Measurements from ENCODE around the gene COL23A1. TPM values are rescaled to one million over a fixed set of nuclear protein-coding genes. Genes with fewer than 3 reads are reported as not detected.

The COL23A1 gene
- total RNA-seq, 1 donor from 2014 or later = 0.12 TPM

DNA sequence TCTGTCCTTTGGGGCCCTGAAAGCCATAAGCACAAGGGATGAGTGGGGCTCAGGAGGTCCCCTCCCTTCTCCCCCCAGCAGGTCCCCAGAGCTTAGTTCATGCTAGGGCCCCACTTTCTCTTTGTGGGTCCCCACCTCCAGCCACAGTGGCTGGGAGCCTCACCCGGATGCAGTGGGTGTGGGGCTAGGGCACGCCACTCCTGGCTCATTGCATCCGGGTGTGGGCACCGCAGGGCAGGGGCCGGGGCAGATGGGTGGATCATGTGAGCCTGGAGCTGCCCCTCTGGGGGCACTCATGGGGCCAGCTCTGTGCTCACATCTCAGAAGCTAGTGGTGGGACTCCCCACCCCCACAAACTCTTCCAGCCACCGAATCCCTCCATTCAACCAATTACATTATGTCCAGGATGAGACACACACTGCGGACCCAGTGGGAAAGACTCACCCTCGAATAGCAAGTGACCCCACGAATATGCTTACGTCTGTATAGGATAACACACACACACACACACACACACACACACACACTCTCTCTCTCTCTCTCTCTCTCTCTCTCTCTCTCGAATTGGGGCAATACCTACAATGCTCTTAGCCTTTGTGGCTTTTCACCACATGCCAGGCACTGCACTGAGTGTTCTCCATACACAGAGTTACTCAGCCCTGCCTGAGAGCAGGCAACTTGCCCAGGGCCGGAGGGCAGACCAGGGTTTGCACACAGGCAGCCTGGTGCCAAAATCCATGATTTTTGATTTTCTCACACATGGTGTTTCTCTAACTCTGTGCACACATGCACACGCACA lies 340.8 kb downstream of the COL23A1 start:
- DNase-seq (ENCODE audit: low spot score) = no peak
- H3K4me3 Mint-ChIP-seq (ENCODE audit: unreplicated experiment) = no peak overlapping the region
- TF ChIP-seq, protein P1, sequence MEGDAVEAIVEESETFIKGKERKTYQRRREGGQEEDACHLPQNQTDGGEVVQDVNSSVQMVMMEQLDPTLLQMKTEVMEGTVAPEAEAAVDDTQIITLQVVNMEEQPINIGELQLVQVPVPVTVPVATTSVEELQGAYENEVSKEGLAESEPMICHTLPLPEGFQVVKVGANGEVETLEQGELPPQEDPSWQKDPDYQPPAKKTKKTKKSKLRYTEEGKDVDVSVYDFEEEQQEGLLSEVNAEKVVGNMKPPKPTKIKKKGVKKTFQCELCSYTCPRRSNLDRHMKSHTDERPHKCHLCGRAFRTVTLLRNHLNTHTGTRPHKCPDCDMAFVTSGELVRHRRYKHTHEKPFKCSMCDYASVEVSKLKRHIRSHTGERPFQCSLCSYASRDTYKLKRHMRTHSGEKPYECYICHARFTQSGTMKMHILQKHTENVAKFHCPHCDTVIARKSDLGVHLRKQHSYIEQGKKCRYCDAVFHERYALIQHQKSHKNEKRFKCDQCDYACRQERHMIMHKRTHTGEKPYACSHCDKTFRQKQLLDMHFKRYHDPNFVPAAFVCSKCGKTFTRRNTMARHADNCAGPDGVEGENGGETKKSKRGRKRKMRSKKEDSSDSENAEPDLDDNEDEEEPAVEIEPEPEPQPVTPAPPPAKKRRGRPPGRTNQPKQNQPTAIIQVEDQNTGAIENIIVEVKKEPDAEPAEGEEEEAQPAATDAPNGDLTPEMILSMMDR (IDR thresholded peaks at IDR 0.05) = no peak
- H3K36me3 Mint-ChIP-seq (ENCODE audit: low read depth) = no peaks in the 10 kb centered on the region
- no peaks in the 10 kb centered on the region for H3K9me3 Mint-ChIP-seq (ENCODE audit: low read depth)
- no peaks in the 10 kb centered on the region for H3K27me3 Mint-ChIP-seq (ENCODE audit: low read depth)
- H3K4me1 Mint-ChIP-seq (ENCODE audit: low read depth) = peaks cover 7% of the 10 kb centered on the region
- no peak overlapping the region for H3K27ac Mint-ChIP-seq (ENCODE audit: unreplicated experiment)

GRCh38 chr5:178248750-178249149 lies 341.4 kb downstream of the COL23A1 start:
- TF ChIP-seq, protein P1 (IDR thresholded peaks at IDR 0.05) = no peak
- no peaks in the 10 kb centered on the region for H3K36me3 Mint-ChIP-seq (ENCODE audit: low read depth)
- H3K27ac Mint-ChIP-seq (ENCODE audit: unreplicated experiment) = no peak overlapping the region
- DNase-seq (ENCODE audit: low spot score) = no peak
- no peak overlapping the region for H3K4me3 Mint-ChIP-seq (ENCODE audit: unreplicated experiment)
- no peaks in the 10 kb centered on the region for H3K9me3 Mint-ChIP-seq (ENCODE audit: low read depth)
- peaks cover 9% of the 10 kb centered on the region for H3K4me1 Mint-ChIP-seq (ENCODE audit: low read depth)
- no peaks in the 10 kb centered on the region for H3K27me3 Mint-ChIP-seq (ENCODE audit: low read depth)

GRCh38 chr5:178247481-178248456 lies 342.4 kb downstream of the COL23A1 start:
- DNase-seq (ENCODE audit: low spot score) = no peak

GRCh38 chr5:178246624-178247279 lies 343.4 kb downstream of the COL23A1 start:
- TF ChIP-seq, protein P1 (IDR thresholded peaks at IDR 0.05) = no peak
- H3K4me3 Mint-ChIP-seq (ENCODE audit: unreplicated experiment) = no peak overlapping the region

More at GRCh38 chr5:178247481-178248456, 342.4 kb downstream of the COL23A1 start:
- H3K9me3 Mint-ChIP-seq (ENCODE audit: low read depth) = no peaks in the 10 kb centered on the region
- H3K27ac Mint-ChIP-seq (ENCODE audit: unreplicated experiment) = no peak overlapping the region
- peaks cover 9% of the 10 kb centered on the region for H3K4me1 Mint-ChIP-seq (ENCODE audit: low read depth)
- TF ChIP-seq, protein P1 (IDR thresholded peaks at IDR 0.05) = no peak
- H3K4me3 Mint-ChIP-seq (ENCODE audit: unreplicated experiment) = no peak overlapping the region
- H3K27me3 Mint-ChIP-seq (ENCODE audit: low read depth) = no peaks in the 10 kb centered on the region
- H3K36me3 Mint-ChIP-seq (ENCODE audit: low read depth) = no peaks in the 10 kb centered on the region

DNA sequence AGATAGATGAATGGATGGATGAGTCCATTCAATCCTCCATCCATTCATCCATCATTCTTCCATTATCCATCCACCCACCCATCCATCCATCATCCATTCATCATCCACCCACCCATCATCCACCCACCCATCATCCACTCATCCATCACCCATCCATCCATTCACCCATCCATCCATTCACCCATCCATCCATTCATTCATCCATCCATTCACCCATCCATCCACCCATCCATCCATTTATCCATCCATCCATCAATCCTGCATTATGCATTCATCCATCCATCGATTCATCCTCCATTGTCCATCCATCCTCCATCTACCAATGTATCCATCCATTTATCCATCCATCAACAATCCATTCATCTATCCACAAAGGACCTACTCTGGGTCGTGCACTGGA lies 344.8 kb downstream of the COL23A1 start:
- Mint-ChIP-seq H3K27me3 (ENCODE audit: low read depth) (no peaks in the 10 kb centered on the region), H3K27ac (ENCODE audit: unreplicated experiment) (no peak overlapping the region), H3K9me3 (ENCODE audit: low read depth) (no peaks in the 10 kb centered on the region), H3K36me3 (ENCODE audit: low read depth) (no peaks in the 10 kb centered on the region), H3K4me1 (ENCODE audit: low read depth) (peaks cover 9% of the 10 kb centered on the region), H3K4me3 (ENCODE audit: unreplicated experiment) (no peak overlapping the region)
- no peak for DNase-seq (ENCODE audit: low spot score)
- TF ChIP-seq, protein P1 (IDR thresholded peaks at IDR 0.05) = no peak

More at GRCh38 chr5:178246624-178247279, 343.4 kb downstream of the COL23A1 start:
- no peak overlapping the region for H3K27ac Mint-ChIP-seq (ENCODE audit: unreplicated experiment)
- peaks cover 9% of the 10 kb centered on the region for H3K4me1 Mint-ChIP-seq (ENCODE audit: low read depth)
- no peak for DNase-seq (ENCODE audit: low spot score)
- no peaks in the 10 kb centered on the region for H3K36me3 Mint-ChIP-seq (ENCODE audit: low read depth)
- no peaks in the 10 kb centered on the region for H3K9me3 Mint-ChIP-seq (ENCODE audit: low read depth)
- H3K27me3 Mint-ChIP-seq (ENCODE audit: low read depth) = no peaks in the 10 kb centered on the region

Measured in chondrocyte (in vitro differentiated cells).